ENCODE measurements around the gene STT3B.
"Not testable (repeated sequence)": the region's sequence is repeated elsewhere in the genome, so short reads cannot be mapped to it uniquely, and the experiment has no call there.

Gene STT3B

GRCh38 chr3:31552103-31552502 lies 19.4 kb downstream of the STT3B start:
- no peak for DNase-seq

- DNase-seq = no peak
Measured at GRCh38 chr3:31553258-31553657, 20.5 kb downstream of the STT3B start.

- DNase-seq = no peak
Measured at GRCh38 chr3:31555204-31555603, 22.5 kb downstream of the STT3B start.

GRCh38 chr3:31559872-31560534 lies 27.3 kb downstream of the STT3B start:
- peak in 1 of 5 experiments; percentile 64 for DNase-seq

- no peak for DNase-seq
Measured at GRCh38 chr3:31561891-31562290, 29.2 kb downstream of the STT3B start.

GRCh38 chr3:31562525-31562924 lies 29.8 kb downstream of the STT3B start:
- DNase-seq = peak in 1 of 5 experiments; percentile 39

GRCh38 chr3:31565288-31565687 lies 32.6 kb downstream of the STT3B start:
- DNase-seq = peak in 1 of 5 experiments; percentile 22

GRCh38 chr3:31567036-31567435 lies 34.3 kb downstream of the STT3B start:
- peak in 1 of 5 experiments; percentile 30 for DNase-seq

GRCh38 chr3:31568649-31569048 lies 35.9 kb downstream of the STT3B start:
- DNase-seq = no peak

GRCh38 chr3:31571325-31571724 lies 38.6 kb downstream of the STT3B start:
- DNase-seq = no peak

- DNase-seq = no peak
Measured at GRCh38 chr3:31572236-31573004, 39.7 kb downstream of the STT3B start.

- DNase-seq = no peak
Measured at GRCh38 chr3:31573036-31573779, 40.5 kb downstream of the STT3B start.

GRCh38 chr3:31575448-31575847 lies 42.7 kb downstream of the STT3B start:
- DNase-seq = peak in 1 of 5 experiments; percentile 36

- DNase-seq = no peak
Measured at GRCh38 chr3:31576521-31576920, 43.8 kb downstream of the STT3B start.

GRCh38 chr3:31577232-31577631 lies 44.5 kb downstream of the STT3B start:
- DNase-seq = no peak

GRCh38 chr3:31579828-31580227 lies 47.1 kb downstream of the STT3B start:
- DNase-seq = no peak

GRCh38 chr3:31580645-31581044 lies 47.9 kb downstream of the STT3B start:
- no peak for DNase-seq

- no peak for DNase-seq
Measured at GRCh38 chr3:31581660-31582059, 48.9 kb downstream of the STT3B start.

- DNase-seq = no peak
Measured at GRCh38 chr3:31589228-31589627, 56.5 kb downstream of the STT3B start.

GRCh38 chr3:31590650-31591049 lies 57.9 kb downstream of the STT3B start:
- DNase-seq = no peak

GRCh38 chr3:31592764-31593163 lies 60.0 kb downstream of the STT3B start:
- no peak for DNase-seq

- no peak for DNase-seq
Measured at GRCh38 chr3:31596176-31596575, 63.5 kb downstream of the STT3B start.

GRCh38 chr3:31600431-31600830 lies 67.7 kb downstream of the STT3B start:
- no peak for DNase-seq

- not testable (repeated sequence) for DNase-seq
Measured at GRCh38 chr3:31605333-31605732, 72.6 kb downstream of the STT3B start.

All from T-helper 2 cell (primary cell).